ENCODE measurements around the gene ATP11A.

Gene ATP11A

DNA sequence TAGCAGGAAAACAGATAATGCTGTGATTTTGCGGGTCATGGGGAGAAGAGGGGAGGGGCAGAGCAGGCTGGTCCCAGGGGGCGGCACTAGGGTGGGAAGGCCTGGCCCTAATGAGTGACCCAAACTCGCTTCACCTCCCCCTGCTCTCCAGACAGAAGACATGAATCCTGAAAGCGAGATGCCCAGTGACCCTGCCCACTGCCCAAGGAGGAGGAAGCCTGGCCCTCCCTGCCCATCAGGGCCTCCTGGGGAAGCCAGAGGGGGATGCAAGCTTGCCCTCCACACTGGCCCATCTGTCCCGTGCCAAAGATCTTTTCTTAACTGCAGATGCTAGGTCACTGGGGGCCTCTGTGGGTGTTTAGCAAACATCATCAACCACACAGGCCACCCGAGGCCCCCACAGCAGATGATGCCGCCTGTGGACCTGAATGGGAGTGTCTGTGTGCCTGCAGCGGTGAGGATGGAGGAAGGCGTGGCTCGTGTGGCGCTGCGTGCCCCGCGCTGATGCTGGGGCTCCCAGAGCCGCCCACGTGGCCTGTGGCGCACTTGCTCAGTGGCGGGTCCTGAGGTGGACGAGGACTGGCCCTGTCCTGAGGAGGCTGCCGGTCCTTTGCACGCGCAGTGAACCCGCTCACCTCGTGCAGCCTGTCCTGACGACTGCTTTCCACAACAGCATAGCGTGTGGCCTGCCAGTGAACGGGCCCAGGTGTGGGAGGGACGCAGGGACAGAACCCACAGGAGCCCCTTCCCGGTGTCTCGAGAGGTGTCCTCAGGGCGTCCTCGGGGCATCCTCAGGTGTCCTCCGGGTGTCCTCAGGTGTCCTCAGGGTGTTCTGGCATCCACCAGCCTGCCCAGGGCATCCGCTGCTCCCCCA lies 198.6 kb downstream of the ATP11A start:
- in situ Hi-C loops (cut with MboI; ENCODE audit: low sequenced_read_pairs): no loop called here

DNA sequence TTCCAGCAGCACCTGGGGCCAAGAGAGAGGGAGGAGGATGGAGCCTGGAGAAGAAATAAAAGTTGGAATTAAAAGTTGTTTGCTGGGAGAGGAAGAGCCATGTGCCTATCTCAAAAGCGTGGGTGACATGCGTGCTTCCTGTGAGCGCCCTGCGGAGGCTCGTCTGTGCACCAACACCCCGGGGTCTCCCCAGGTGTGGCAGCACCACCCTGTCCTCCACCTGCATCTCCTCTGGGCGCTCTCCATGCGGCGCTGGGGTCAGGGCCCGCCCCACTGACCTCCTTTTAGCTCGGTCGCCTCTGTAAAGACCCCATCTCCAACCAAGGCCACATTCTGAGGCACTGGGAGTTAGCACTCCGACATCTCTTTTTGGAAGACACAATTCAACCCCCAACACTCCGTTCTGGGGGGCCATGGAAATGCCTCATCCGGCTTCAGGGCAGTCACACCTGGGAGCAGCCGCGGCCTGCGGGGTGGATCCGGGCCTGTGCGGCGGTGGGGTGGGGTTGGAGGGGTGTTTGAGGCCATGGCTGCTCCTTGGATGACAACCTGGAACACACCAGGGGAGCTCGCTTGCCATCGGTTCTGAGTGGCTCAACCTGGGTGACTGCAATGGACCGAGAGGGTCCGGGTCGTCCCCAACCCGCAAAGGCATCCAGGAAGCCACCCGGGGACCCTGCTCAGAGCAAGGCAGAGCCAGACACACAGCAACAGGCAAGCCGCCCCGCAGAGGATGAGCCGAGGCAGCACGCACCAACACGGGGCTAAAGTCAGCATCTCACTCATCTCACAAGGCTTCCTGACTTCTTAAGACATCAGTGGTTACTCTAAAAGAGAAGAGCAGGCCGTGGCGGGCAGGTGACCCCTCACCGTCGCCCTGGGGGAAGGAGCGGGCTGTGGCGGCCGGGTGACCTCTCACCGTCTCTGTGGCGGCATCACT lies 199.8 kb downstream of the ATP11A start:
- in situ Hi-C loops (cut with MboI; ENCODE audit: low sequenced_read_pairs): no loop called here

DNA sequence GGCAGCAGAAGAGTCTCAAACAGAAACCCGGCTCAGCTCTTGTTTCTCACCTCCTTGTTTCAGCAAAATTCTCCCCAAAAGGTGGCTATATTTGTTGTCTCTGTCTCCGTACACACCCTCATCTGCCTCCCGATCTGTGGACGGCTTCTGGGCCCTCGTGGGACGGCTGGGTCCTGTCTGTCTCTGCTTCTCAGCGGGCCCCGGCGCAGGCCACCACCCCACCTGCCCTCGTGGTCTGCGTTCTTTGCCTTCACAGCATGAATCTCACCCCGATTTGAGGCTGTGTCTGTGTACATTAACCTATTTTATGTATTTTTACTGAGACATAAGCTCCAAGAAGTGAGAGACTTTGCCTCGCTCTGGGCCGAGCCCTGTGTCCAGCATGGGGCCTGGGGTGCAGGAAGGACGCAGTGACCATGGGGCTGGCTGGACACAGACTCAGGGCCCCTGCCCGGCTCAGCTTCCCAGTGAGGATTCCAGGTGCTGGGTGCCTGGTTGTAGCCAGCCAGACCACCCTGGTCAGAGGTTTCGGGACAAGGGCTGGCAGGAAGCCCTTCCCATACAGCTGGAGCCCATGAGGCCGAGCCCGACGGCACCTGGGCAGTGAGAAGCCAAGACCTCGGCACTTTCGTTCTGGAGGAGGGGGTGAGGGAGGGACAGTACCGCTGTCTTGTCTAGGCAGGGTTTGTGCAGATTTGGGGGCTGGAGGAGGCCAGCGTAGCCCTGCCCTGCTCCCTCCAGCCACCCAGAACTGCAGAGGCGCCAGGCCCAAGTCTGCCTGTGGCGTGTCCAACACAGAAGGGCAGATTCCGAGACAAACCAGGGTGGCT lies 200.7 kb downstream of the ATP11A start:
- in situ Hi-C loops (cut with MboI; ENCODE audit: low sequenced_read_pairs): no loop called here

DNA sequence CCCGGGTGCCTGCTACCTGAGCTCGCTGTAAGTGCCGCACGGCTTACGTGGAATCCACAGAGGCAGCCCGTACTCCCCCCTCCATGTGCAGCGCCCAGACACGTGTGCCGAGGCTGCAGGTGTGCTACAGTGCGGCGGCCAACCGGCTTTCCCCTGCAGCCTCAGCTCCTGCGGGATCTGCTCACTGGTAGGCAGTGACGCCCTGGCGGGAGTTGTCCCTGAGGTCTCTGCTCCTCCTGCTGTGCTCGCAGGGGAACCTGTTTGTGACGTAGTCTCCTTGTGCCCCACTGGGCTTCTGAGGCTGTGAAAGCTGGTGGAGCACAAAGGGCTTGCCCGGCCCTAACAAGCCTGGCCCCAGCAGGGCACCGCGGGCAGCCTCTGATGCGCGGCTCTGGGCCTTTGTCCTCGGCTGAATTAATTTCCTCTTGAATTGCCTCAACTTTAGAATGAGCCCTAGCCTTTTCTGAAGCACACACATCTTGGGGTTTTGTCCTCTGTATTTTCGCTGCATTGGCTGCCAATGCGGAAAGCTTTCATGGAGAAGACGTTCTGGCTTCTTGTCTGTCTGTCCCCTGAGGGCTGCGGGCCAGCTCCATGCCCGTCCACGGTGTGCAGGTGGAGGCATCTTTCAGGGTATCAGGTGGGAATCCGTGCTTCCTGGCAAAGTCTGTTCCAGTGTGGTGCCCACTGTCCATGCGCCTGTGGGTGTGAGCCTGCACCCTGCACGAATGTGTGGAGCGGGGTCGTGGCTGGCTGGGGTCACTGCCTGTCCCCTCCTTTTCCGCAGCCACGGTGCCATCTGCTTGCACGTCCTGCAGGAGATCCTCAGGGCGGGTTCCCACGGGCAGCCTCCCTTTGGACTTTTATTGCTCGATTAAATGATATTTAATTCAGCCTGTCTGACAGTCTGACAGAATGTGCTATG lies 201.9 kb downstream of the ATP11A start:
- in situ Hi-C loops (cut with MboI; ENCODE audit: low sequenced_read_pairs): no loop called here

DNA sequence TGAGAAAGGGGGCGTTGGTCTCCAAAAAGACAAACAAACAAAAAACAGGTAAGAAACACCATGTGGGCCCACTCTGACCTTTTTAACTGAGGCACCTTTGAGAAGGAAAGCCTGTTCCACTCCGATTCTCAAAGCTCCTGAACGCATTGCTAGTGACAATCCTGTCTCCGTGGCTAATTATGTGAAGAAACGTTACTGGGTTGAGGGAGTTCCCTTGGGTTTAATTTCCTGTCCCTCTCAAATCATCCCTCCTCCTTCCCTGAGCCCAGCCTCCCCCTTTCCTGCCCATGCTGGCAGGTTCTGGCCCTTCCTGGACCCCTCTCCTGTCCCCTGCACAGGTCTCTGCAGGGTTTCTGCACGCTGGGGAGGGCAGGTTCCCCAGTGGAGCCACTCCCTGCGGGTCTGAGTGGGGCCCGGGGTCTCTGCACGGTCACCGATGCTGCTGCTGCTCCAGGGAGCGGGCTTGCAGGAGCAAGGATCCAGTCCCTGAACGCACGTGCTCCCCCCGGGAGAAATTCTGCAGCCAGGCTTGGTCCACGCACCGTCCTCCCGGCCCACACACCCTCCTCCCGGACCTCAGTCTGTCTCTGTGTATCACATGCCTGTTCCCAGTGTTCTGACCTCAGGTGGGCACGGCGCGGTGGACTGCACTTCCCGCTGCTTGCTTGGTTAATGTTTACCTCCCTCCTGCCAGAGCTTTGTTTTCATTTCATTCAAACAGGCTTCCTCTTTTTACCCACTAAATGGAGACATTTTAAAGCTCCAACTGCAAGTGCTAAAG lies 202.8 kb downstream of the ATP11A start:
- in situ Hi-C loops (cut with MboI; ENCODE audit: low sequenced_read_pairs): no loop called here

DNA sequence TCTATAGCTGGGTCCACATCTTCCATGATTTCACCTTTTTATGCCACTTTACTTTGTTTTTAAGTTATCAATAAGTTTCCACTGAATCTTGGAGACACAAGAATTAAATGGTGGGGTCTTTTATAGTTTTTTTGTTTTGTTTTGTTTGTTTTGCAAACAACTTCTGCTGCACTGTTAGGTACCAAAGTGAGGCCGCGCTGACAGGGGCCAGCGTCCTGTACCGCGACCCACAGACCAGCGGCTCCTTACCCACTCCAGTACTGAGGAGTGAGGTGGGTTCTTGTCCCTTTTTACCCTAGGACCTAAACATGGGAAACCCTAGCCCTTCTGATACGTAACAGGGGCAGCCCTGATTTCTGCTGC lies 203.3 kb downstream of the ATP11A start:
- in situ Hi-C loops (cut with MboI; ENCODE audit: low sequenced_read_pairs): no loop called here

DNA sequence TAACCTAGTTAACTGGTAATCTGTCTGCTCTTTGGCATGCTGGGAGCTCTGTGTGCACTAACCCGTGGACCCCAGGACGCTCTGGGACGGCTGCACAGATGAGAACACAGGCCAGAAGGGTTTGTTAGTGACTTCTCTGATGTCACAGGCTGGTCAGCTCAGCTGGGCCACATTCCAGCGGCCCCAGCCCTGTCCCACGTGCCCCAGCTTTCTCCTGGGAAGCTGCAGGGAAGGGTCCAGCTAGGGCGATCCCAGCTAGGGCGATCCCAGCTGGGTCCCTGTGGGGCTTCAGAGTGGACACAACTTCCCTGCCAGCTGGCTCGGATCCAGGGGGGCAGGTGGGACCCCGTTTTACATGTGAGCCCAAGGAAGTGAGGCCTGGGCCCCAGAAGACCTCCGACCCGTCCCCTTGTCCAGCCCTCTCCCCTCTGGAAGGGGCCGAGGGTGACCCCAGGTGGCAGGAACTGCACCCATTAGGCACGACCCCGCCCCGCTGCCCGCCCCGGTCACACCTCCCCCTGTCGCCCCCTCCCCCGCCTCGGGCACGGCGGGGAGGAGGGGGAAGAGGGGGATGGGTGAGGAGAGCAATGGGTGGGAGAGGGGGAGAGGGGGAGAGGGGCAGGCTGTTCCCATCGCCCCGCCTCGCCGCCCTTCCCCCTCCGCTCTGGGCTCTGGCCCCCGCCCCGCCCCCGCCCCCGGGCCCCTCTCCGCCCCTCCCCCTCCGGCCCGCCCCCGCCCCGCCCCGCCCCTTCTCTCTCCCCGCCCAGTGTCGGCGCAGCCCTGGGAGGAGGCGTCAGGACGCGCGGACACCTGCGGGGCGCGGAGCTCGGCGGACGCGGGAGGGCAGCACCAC lies 204.0 kb downstream of the ATP11A start:
- in situ Hi-C loops (cut with MboI; ENCODE audit: low sequenced_read_pairs): no loop called here

DNA sequence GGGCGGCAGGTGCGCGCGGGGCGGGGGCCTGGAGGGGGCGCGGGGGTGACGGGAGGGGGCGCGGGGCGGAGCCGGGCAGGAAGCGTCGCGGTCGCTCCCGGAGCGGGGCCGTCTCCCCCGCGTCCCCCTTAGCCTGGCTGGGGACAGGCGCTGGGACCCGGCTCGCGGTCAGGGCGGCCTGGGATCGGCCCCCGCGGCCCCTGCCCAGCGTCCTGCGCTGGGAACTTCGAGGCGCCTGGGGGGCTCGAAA lies 204.5 kb downstream of the ATP11A start:
- in situ Hi-C loops (cut with MboI; ENCODE audit: low sequenced_read_pairs): no loop called here

DNA sequence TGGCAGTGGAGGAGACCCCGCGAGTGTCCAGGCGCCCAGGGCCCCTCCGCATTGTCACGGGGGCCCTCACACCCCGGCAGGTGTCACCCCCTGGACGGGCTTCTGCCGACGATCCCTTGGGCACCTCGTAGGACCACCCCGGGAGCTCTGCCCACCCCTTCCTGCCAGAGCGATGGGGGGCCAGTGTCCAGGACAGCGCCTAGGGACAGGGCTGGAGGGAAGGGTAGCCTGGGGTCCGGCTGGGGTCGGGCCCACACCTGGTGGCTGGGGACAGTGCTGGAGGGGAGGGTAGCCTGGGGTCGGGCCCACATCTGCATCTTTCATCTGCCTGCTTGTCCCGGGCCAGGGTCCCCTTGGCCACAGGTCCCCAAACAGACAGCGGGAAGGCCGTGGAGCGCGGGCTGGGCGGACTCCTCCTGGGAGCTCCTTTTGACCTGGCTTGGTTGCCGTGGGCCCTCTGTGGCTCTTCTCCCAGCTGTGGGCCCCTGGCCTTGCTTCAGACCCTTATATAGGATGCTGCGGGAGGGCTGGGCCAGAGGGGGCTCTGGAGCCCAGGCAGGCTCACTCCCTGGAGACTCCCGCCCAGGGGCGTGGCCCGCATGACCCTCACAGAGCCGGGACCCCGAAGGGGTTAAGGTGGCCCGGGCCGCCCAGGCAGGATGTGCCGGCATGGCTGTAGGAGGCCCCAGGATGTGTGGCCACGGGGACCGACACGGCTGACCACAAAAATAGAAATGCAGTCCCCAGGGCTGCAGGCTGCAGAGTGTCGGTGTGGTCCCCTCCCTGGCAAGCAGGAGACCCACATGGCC lies 205.0 kb downstream of the ATP11A start:
- in situ Hi-C loops (cut with MboI; ENCODE audit: low sequenced_read_pairs): no loop called here

DNA sequence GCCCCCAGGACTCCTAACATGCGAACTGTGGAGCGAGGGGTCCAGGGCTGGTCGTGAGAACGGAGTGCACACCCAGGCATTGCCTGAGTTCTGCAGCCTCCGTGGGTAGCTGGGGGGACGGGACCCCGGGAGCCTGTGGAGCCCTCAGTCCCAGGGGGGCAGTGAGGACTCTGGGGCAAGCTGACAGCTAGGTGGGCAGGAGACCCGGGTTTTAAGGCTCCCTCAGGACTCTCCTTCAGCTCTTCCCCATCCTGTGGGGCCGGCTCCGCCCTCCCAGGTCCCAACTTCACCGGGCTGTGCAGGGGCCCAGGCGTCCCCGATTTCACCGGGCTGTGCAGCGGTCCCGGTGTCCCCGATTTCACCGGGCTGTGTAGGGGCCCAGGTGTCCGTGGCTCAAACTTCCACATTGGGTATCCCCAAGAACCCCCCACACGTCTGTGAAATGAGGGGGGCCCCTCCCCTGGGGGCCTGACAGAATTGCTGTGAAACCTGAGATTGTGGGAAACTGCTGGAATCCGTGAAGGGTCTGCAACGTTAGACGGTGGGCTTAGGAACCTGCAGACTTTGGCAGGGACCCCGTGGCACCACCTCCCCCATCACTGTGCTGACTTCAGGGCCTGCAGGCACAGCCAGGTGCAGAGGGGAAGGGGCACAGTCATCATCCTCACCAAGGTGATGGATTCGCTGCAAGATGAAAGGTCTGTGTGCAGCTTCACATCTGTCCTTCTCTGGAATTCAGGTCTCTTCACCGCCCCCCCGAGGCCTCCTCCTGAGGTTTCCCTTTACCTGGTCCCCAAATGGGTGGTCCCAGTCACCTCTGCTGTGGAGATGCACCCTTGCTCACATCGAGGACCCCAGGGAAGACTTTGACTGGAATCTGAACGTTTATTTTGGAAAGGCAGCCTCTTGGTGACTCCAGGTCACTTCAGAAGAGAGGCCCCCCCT lies 206.0 kb downstream of the ATP11A start:
- in situ Hi-C loops (cut with MboI; ENCODE audit: low sequenced_read_pairs): no loop called here

DNA sequence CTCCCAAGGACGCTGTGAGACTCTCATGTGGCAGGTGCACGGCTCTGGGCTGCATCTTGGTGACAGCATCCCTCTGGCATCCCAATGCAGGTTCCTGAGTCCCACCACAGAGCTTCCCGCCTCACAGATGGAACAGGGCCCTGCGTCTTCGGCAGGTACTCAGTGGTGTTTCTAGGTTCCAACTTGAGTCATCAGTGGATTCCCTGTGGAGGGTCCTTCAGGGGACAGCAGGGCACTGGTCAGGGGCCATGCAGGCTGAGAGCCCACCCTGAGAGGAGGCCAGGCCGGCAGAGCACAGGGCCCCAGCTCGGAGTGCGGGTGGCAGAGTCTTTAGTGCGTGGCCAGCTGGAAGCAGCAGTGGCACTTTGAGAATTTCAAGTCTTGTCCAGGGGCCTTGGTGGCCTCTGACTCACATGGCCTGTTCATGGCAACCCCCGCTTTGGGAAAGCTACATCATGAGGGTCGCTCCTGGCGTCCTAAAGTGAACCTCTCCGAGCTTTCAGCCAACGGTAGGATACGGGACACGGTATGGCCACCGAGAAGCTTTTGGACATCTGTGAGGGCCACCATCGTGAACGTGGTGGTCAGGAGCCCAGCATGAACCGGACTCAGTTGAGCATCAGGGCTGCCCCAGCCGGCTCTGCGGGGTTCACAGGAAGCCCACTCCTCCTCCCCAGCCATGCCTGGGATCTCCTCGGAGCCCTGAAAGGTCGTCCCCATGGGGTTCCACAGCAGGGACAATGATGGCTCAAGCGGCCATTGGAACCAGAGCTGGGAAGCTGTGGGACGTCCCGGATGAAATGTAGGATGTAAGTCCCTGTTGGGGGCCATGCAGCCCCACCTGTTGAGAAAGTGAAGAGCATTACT lies 207.1 kb downstream of the ATP11A start:
- in situ Hi-C loops (cut with MboI; ENCODE audit: low sequenced_read_pairs): no loop called here

DNA sequence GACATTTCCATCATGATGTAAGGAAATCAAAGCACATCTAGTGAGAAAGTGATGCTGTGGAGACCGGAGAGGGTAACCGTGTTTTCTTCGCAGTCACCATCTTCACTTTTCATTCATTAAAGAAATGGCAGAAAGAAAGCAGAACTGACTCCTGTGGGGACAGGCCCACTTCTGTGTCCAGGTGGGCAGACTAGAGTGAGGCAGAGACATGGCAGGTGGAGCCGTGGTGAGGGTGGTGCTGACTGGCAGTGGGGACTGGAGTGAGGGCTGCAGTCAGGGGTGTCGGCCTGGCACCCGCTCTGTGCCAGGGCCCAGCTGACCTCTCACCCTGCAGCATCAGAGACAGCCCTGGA lies 207.7 kb downstream of the ATP11A start:
- in situ Hi-C loops (cut with MboI; ENCODE audit: low sequenced_read_pairs): no loop called here

DNA sequence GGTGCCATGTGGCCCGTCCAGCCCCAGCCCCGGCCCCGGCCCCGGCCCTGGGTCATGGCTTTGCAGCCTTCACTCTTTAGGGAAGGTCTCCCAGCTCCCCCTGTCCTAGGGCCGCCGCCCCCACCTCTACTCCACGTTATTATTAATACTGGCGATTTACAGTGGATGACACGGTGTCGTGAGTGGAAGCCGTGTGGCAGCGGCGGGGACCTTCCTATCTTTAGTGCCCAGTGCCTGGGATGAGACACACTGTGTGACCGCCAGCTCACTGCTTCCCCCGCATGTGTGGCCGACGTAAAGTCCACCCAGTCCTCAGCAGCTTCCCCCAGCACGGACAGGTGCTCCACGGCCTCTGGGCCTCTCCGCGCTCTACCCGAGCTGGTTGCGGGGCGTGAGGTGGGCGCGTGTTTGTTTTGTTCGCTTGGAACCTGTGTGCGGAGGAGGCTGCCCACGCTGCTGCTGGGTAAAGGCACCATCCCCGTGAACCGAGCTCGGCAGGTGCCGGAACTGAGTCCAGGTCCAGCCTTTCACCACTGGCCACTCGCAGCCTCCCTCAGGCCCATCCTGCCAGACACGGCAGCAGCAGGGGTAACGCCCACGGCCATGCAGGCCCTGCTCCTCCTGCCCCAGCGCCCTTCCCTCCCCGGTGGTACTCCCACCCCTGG lies 208.2 kb downstream of the ATP11A start:
- in situ Hi-C loops (cut with MboI; ENCODE audit: low sequenced_read_pairs): no loop called here

DNA sequence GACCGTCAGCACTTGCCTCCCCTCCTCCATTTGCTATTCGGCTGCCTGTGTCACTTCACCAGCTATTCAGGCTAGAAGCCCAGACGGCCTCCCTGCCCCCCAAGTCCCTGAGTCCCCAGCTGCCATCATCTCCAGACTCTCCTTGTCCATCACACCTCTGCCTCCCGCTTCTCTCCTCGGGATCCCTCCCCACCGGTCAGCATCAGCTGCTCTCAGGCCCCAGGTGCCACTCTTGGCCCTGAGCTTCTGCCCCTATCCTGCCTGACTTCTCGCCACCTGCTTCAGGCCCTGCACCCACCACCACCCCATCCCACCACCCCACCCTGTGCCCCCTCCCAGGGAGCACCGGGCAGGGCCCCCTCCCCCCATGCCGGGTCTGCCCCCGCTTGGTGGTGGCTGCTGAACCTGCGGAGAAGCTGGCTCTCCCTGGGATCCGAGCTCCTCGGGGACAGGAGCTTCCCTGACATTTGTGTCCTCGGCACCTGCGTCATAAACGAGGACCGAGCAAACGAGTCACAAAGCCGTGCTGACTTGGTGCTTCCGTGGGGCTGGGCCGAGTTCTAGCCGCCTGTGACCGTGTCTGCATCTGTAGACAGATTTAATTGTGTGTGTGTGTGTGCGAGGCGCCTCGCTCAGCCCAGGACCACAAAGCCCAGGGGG lies 208.9 kb downstream of the ATP11A start:
- in situ Hi-C loops (cut with MboI; ENCODE audit: low sequenced_read_pairs): no loop called here
